LNCaP clone FGC (cell line): ENCODE data around the gene IRF7.

Experiments
- DNase-seq: peaks from one replicate; pipeline ENCODE4 v3.0.0-alpha.2; 2011; ENCODE audit warnings: low read depth
- H3K4me3 ChIP-seq: 2 replicates; pipeline ENCODE4 v1.5.1; 2011; ENCODE audit warnings: mild to moderate bottlenecking, low read depth, low read length, control low read depth
- TF ChIP-seq, protein P1 (sequence below): IDR thresholded peaks from 2 replicates; pipeline ENCODE4 v1.5.1; 2012; ENCODE audit warnings: mild to moderate bottlenecking; ENCODE audit not compliant: control insufficient read depth, insufficient read depth; ENCODE audit errors: extremely low read depth

The IRF7 gene

DNA sequence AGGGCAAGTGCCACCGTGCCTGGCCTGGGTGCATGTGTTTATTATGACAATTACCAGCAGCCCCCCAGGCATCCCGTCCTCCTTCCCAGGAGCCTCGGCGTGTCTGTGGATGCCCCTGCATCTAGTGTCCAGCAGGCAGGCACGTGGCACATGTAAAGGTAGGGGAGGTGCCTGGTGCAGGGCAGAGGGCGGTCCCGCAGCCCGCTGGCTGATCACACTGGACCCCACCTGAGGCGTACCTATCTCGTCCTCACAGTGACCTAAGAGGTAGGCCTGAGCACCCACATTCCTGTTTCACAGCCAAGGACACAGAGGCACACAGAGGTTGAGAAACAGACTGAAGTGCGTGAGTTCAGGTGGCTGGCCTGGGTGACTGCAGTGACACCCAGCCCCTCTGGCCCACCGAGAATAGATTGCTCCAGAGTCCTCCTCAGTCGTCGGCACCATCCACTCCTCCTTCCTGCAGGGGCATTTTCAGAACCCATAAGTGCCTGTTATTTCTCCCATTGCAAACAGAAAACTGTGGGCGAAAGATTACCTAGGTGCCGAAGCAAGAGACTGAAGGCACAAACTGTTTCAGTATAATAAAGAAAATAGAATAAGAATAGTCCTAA is 42.5 kb downstream of the IRF7 start:
- TF ChIP-seq, protein P1, sequence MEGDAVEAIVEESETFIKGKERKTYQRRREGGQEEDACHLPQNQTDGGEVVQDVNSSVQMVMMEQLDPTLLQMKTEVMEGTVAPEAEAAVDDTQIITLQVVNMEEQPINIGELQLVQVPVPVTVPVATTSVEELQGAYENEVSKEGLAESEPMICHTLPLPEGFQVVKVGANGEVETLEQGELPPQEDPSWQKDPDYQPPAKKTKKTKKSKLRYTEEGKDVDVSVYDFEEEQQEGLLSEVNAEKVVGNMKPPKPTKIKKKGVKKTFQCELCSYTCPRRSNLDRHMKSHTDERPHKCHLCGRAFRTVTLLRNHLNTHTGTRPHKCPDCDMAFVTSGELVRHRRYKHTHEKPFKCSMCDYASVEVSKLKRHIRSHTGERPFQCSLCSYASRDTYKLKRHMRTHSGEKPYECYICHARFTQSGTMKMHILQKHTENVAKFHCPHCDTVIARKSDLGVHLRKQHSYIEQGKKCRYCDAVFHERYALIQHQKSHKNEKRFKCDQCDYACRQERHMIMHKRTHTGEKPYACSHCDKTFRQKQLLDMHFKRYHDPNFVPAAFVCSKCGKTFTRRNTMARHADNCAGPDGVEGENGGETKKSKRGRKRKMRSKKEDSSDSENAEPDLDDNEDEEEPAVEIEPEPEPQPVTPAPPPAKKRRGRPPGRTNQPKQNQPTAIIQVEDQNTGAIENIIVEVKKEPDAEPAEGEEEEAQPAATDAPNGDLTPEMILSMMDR = no peak
- DNase-seq = no peak
- no peak overlapping the region for H3K4me3 ChIP-seq

DNA sequence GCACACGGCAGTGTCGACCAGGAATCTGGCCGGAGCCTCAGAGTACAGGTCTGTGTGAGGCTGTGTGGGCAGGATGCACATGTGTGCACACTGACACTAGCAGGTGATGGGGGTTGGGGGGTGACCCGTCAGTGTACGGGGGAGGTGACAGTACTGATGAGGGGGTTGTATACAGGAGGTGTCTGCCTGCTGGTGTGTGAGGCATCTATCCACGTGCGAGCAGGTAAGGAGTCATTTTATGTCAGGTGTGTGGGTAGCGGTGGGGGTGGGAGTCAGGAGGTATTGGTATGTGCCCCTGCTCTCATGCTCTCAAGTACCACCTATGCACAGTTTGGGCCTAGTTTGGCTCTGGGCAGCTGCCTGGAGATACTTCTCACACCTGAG is 44.0 kb downstream of the IRF7 start:
- no peak for DNase-seq

DNA sequence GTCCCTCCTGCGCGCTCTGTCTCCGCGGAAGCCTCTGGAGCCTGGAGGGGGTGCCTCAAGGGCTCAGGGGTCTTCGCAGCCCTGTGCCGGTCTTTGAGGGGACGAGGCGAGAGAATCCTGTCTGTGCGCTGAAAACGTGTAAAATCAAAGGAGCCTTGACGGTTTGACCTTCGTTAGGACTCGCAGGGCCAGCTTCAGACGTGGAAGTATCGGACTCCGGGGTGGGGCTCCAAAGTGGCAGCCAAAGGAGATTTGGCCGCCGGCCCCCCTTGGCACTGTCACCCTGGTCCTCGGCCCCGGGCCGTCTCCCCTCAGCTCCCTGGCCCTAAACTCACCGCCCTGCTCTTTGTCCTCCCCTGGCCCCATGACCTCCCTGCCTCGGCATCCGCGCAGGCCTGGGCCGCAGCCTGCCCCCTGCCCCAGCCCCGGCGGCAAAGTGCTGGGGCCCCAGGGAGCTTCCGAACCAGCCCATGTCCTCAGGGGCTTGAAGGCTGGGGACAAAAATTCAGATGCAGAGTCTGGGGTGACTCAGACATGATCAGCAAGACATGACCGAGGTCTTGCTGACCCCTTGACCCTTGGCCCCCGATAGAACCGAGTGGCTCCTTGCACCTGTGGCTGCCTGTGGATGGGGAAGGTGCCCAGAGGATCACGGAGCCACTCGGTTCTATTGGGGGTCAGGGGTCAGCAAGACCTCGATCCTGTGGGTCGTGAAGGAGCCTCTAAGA is 46.4 kb downstream of the IRF7 start:
- DNase-seq = no peak
- TF ChIP-seq, protein P1 = no peak
- peak overlapping the region; percentile 75 for H3K4me3 ChIP-seq

More for the DNA sequence above, 44.0 kb downstream of the IRF7 start:
- TF ChIP-seq, protein P1 = no peak
- no peak overlapping the region for H3K4me3 ChIP-seq

- peak; percentile 70 for DNase-seq
- TF ChIP-seq, protein P1 = no peak
- peak overlapping the region; percentile 75 for H3K4me3 ChIP-seq
Observed at GRCh38 chr11:568306-569157, 47.2 kb downstream of the IRF7 start.

GRCh38 chr11:567629-568292 is 48.0 kb downstream of the IRF7 start:
- DNase-seq = no peak
- H3K4me3 ChIP-seq = peak overlapping the region; percentile 64
- TF ChIP-seq, protein P1 = no peak

GRCh38 chr11:567011-567628 is 48.6 kb downstream of the IRF7 start:
- H3K4me3 ChIP-seq = peak overlapping the region; percentile 64
- TF ChIP-seq, protein P1 = no peak
- no peak for DNase-seq
